ENCODE results near the gene MRPL2. TPM values are rescaled to one million over a fixed set of nuclear protein-coding genes. Genes with fewer than 3 reads are reported as not detected.

Gene MRPL2
- total RNA-seq, 2 donors from 2014 or later: 32.3 to 37.5 TPM

- ATAC-seq (no peak), DNase-seq (no peak)
- H3K27ac Mint-ChIP-seq: peak overlapping the region; percentile 37
- H3K9me3 ChIP-seq (ENCODE audit: control insufficient read depth, low read length, poor library complexity, severe bottlenecking): no peaks in the 10 kb centered on the region
- peaks cover 5% of the 10 kb centered on the region for H3K36me3 Mint-ChIP-seq (ENCODE audit: low read depth)
- no peaks in the 10 kb centered on the region for H3K27me3 Mint-ChIP-seq
- H3K4me3 Mint-ChIP-seq: no peak overlapping the region
- peaks cover 6% of the 10 kb centered on the region for H3K4me1 Mint-ChIP-seq
These were observed 23.6 kb downstream of the MRPL2 start for GRCh38 chr6:43035495-43036194.

GRCh38 chr6:43034190-43034525 lies 25.1 kb downstream of the MRPL2 start:
- no peak overlapping the region for H3K27ac Mint-ChIP-seq
- H3K4me1 Mint-ChIP-seq: peaks cover 6% of the 10 kb centered on the region
- no peak overlapping the region for H3K4me3 Mint-ChIP-seq

GRCh38 chr6:43033496-43034189 lies 25.6 kb downstream of the MRPL2 start:
- Mint-ChIP-seq H3K27me3 (no peaks in the 10 kb centered on the region), H3K4me1 (peaks cover 6% of the 10 kb centered on the region), H3K4me3 (no peak overlapping the region), H3K36me3 (ENCODE audit: low read depth) (peaks cover 2% of the 10 kb centered on the region), H3K27ac (peak overlapping the region; percentile 27)
- DNase-seq (no peak), ATAC-seq (no peak)
- no peaks in the 10 kb centered on the region for H3K9me3 ChIP-seq (ENCODE audit: control insufficient read depth, low read length, poor library complexity, severe bottlenecking)

More at GRCh38 chr6:43034190-43034525, 25.1 kb downstream of the MRPL2 start:
- H3K9me3 ChIP-seq (ENCODE audit: control insufficient read depth, low read length, poor library complexity, severe bottlenecking): no peaks in the 10 kb centered on the region
- Mint-ChIP-seq H3K36me3 (ENCODE audit: low read depth) (peaks cover 2% of the 10 kb centered on the region), H3K27me3 (no peaks in the 10 kb centered on the region)
- DNase-seq (no peak), ATAC-seq (no peak)

- Mint-ChIP-seq H3K4me1 (peaks cover 9% of the 10 kb centered on the region), H3K27me3 (no peaks in the 10 kb centered on the region), H3K4me3 (no peak overlapping the region), H3K36me3 (ENCODE audit: low read depth) (peaks cover 6% of the 10 kb centered on the region), H3K27ac (no peak overlapping the region)
- DNase-seq (no peak), ATAC-seq (no peak)
- H3K9me3 ChIP-seq (ENCODE audit: control insufficient read depth, low read length, poor library complexity, severe bottlenecking): no peaks in the 10 kb centered on the region
These were observed 26.9 kb downstream of the MRPL2 start for GRCh38 chr6:43032326-43032725.

GRCh38 chr6:43029120-43029519 lies 30.1 kb downstream of the MRPL2 start:
- ATAC-seq (no peak), DNase-seq (no peak)
- H3K4me3 Mint-ChIP-seq: no peak overlapping the region
- H3K9me3 ChIP-seq (ENCODE audit: control insufficient read depth, low read length, poor library complexity, severe bottlenecking): no peaks in the 10 kb centered on the region
- H3K4me1 Mint-ChIP-seq: peaks cover 16% of the 10 kb centered on the region
- H3K27ac Mint-ChIP-seq: no peak overlapping the region
- no peaks in the 10 kb centered on the region for H3K27me3 Mint-ChIP-seq
- H3K36me3 Mint-ChIP-seq (ENCODE audit: low read depth): peaks cover 12% of the 10 kb centered on the region

GRCh38 chr6:43026365-43026764 lies 32.9 kb downstream of the MRPL2 start:
- Mint-ChIP-seq H3K27me3 (no peaks in the 10 kb centered on the region), H3K27ac (no peak overlapping the region), H3K4me1 (peaks cover 13% of the 10 kb centered on the region), H3K36me3 (ENCODE audit: low read depth) (peaks cover 11% of the 10 kb centered on the region), H3K4me3 (no peak overlapping the region)
- no peaks in the 10 kb centered on the region for H3K9me3 ChIP-seq (ENCODE audit: control insufficient read depth, low read length, poor library complexity, severe bottlenecking)
- DNase-seq (no peak), ATAC-seq (no peak)

GRCh38 chr6:43024436-43024835 lies 34.8 kb downstream of the MRPL2 start:
- ATAC-seq (no peak), DNase-seq (no peak)
- H3K4me3 Mint-ChIP-seq: peak overlapping the region; percentile 61
- H3K9me3 ChIP-seq (ENCODE audit: control insufficient read depth, low read length, poor library complexity, severe bottlenecking): no peaks in the 10 kb centered on the region
- H3K27me3 Mint-ChIP-seq: no peaks in the 10 kb centered on the region
- H3K36me3 Mint-ChIP-seq (ENCODE audit: low read depth): peaks cover 11% of the 10 kb centered on the region
- H3K4me1 Mint-ChIP-seq: peaks cover 16% of the 10 kb centered on the region
- H3K27ac Mint-ChIP-seq: peak overlapping the region; percentile 91

GRCh38 chr6:43021270-43022047 lies 37.8 kb downstream of the MRPL2 start, which contains the start of gene RRP36:
RRP36 (plus strand) TSS chr6:43021623; CDS start chr6:43021655, 32 bp downstream.
- ATAC-seq: peak; percentile 84
- H3K27ac Mint-ChIP-seq: peak within 1 kb of the TSS; percentile 91
- no peaks in the 10 kb centered on the region for H3K27me3 Mint-ChIP-seq
- DNase-seq: peak; percentile 40 to 57 (median 51)
- peaks cover 7% of the 10 kb centered on the region for H3K36me3 Mint-ChIP-seq (ENCODE audit: low read depth)
- peaks cover 25% of the 10 kb centered on the region for H3K4me1 Mint-ChIP-seq
- H3K9me3 ChIP-seq (ENCODE audit: control insufficient read depth, low read length, poor library complexity, severe bottlenecking): no peaks in the 10 kb centered on the region
- H3K4me3 Mint-ChIP-seq: peak within 1 kb of the TSS; percentile 95

- peak overlapping the region; percentile 95 for H3K4me3 Mint-ChIP-seq
- no peak for ATAC-seq
These were observed 38.4 kb downstream of the MRPL2 start for GRCh38 chr6:43020847-43021246.

GRCh38 chr6:43020052-43020705 lies 39.1 kb downstream of the MRPL2 start:
- H3K27ac Mint-ChIP-seq: peak overlapping the region; percentile 82
- DNase-seq (no peak), ATAC-seq (no peak)
- peak overlapping the region; percentile 75 for H3K4me3 Mint-ChIP-seq
- H3K36me3 Mint-ChIP-seq (ENCODE audit: low read depth): peaks cover 7% of the 10 kb centered on the region
- peaks cover 29% of the 10 kb centered on the region for H3K4me1 Mint-ChIP-seq
- H3K9me3 ChIP-seq (ENCODE audit: control insufficient read depth, low read length, poor library complexity, severe bottlenecking): no peaks in the 10 kb centered on the region
- no peaks in the 10 kb centered on the region for H3K27me3 Mint-ChIP-seq

More at GRCh38 chr6:43020847-43021246, 38.4 kb downstream of the MRPL2 start:
- Mint-ChIP-seq H3K36me3 (ENCODE audit: low read depth) (peaks cover 7% of the 10 kb centered on the region), H3K27me3 (no peaks in the 10 kb centered on the region), H3K4me1 (peaks cover 28% of the 10 kb centered on the region), H3K27ac (peak overlapping the region; percentile 11)
- no peak for DNase-seq
- H3K9me3 ChIP-seq (ENCODE audit: control insufficient read depth, low read length, poor library complexity, severe bottlenecking): no peaks in the 10 kb centered on the region

GRCh38 chr6:43019152-43019551 lies 40.1 kb downstream of the MRPL2 start:
- peak overlapping the region; percentile 82 for H3K27ac Mint-ChIP-seq
- no peak overlapping the region for H3K4me3 Mint-ChIP-seq
- ATAC-seq: no peak

GRCh38 chr6:43016943-43017334 lies 42.3 kb downstream of the MRPL2 start:
- Mint-ChIP-seq H3K36me3 (ENCODE audit: low read depth) (peaks cover 2% of the 10 kb centered on the region), H3K27me3 (no peaks in the 10 kb centered on the region), H3K27ac (no peak overlapping the region), H3K4me3 (no peak overlapping the region), H3K4me1 (peaks cover 50% of the 10 kb centered on the region)
- no peak for ATAC-seq
- no peak for DNase-seq
- no peaks in the 10 kb centered on the region for H3K9me3 ChIP-seq (ENCODE audit: control insufficient read depth, low read length, poor library complexity, severe bottlenecking)

More at GRCh38 chr6:43019152-43019551, 40.1 kb downstream of the MRPL2 start:
- no peaks in the 10 kb centered on the region for H3K9me3 ChIP-seq (ENCODE audit: control insufficient read depth, low read length, poor library complexity, severe bottlenecking)
- no peaks in the 10 kb centered on the region for H3K27me3 Mint-ChIP-seq
- peaks cover 31% of the 10 kb centered on the region for H3K4me1 Mint-ChIP-seq
- no peak for DNase-seq
- H3K36me3 Mint-ChIP-seq (ENCODE audit: low read depth): peaks cover 3% of the 10 kb centered on the region
